CD4-positive, alpha-beta T cell (primary cell): ENCODE measurements around the gene POU3F2. TPM values are rescaled to one million over a fixed set of nuclear protein-coding genes. Genes with fewer than 3 reads are reported as not detected.

Experiments used
- ATAC-seq: fragments of 200-7000 bp; cut with Tn5 transposase; one replicate; pipeline ENCODE4 v1.10.0; 2022; ENCODE audit warnings: mild to moderate bottlenecking; ENCODE audit not compliant: poor library complexity
- CTCF ChIA-PET: fragments of 350-600 bp; sonication (Branson Sonifier 250); formaldehyde crosslinking; loops from one replicate; lab custom pipeline; 2021; ENCODE audit warnings: antibody characterized with exemption, inconsistent platforms; lab: Charles Lee
- POLR2A ChIA-PET: fragments of 350-600 bp; sonication (Branson Sonifier 250); formaldehyde crosslinking; loops from one replicate; lab custom pipeline; 2021; ENCODE audit warnings: antibody characterized with exemption, inconsistent platforms; lab: Charles Lee
- DNase-seq, 14 experiments: peaks; one replicate each; pipeline ENCODE4 v3.0.0-alpha.2; 2013 to 2020; ENCODE audit warnings: mixed read lengths in 2 of 14
- H3K27ac ChIP-seq, 2 donors: one replicate each; pipeline versions ENCODE4 v1.5.1 to v1.7.0; 2013; ENCODE audit warnings: low read length in 2 of 2, low read depth in 1 of 2, mild to moderate bottlenecking in 1 of 2
- H3K27me3 ChIP-seq, 2 experiments: 1 replicate in 1 of 2; 2 replicates in 1 of 2; pipeline versions ENCODE4 v1.6.1 to v1.7.0; 2013; ENCODE audit warnings: low read length in 2 of 2, control low read depth in 1 of 2, mild to moderate bottlenecking in 1 of 2, moderate library complexity in 1 of 2; ENCODE audit not compliant: insufficient read depth in 2 of 2, control insufficient read depth in 1 of 2
- H3K36me3 ChIP-seq: one replicate; pipeline ENCODE4 v1.6.1; 2013; ENCODE audit warnings: low read length, control low read depth; ENCODE audit not compliant: insufficient read depth
- H3K4me1 ChIP-seq: one replicate; pipeline ENCODE4 v1.6.1; 2013; ENCODE audit warnings: low read length, control low read depth; ENCODE audit not compliant: insufficient read depth
- H3K4me3 ChIP-seq: one replicate; pipeline ENCODE4 v1.5.1; 2013; ENCODE audit warnings: mild to moderate bottlenecking, low read length, moderate library complexity
- H3K9me3 ChIP-seq, 2 experiments: 1 replicate in 1 of 2; 2 replicates in 1 of 2; pipeline versions ENCODE4 v1.6.1 to v1.7.0; 2013; ENCODE audit warnings: low read length in 2 of 2, mild to moderate bottlenecking in 2 of 2, control low read depth in 1 of 2, moderate library complexity in 1 of 2; ENCODE audit not compliant: control insufficient read depth in 1 of 2, insufficient read depth in 1 of 2
- H3K27ac Mint-ChIP-seq: one replicate; pipeline ENCODE4 v1.8.0; 2020; ENCODE audit warnings: mixed read lengths
- H3K27me3 Mint-ChIP-seq: one replicate; pipeline ENCODE4 v1.8.0; 2021; ENCODE audit warnings: mixed read lengths
- H3K36me3 Mint-ChIP-seq: one replicate; pipeline ENCODE4 v1.8.0; 2021; ENCODE audit warnings: low read depth, mixed read lengths
- H3K4me1 Mint-ChIP-seq: one replicate; pipeline ENCODE4 v1.8.0; 2021; ENCODE audit warnings: low read depth, mixed read lengths
- H3K4me3 Mint-ChIP-seq: one replicate; pipeline ENCODE4 v1.8.0; 2020; ENCODE audit warnings: mild to moderate bottlenecking, mixed read lengths
- H3K9me3 Mint-ChIP-seq: one replicate; pipeline ENCODE4 v1.8.0; 2020; ENCODE audit warnings: mixed read lengths
- CTCF ChIP-seq: fragments of 200-600 bp; IDR thresholded peaks from one replicate; pipeline ENCODE4 v1.8.0; 2022; ENCODE audit warnings: antibody characterized with exemption, mild to moderate bottlenecking
- intact Hi-C, 2 experiments: fragments of 100-400 bp; cut with DNase I in 1 of 2; cut with micrococcal nuclease in 1 of 2; formaldehyde crosslinking; loops; one replicate each; pipeline versions ENCODE4 v1.15.1 to v1.9.0; 2023 to 2025; cut with DNase I, micrococcal nuclease
- total RNA-seq, 174 experiments: library from RNA in 2 of 174; stranded (reverse) in 2 of 174; gene quantifications; one replicate each; pipeline ENCODE4 v1.2.3 and lab custom pipeline; 2021 to 2026

POU3F2 gene
- total RNA-seq, 2 experiments from 2014 or later = not detected

- CTCF ChIA-PET = no interaction called here
- Mint-ChIP-seq H3K27ac (no peak overlapping the region), H3K36me3 (peaks cover 6% of the 10 kb centered on the region), H3K4me3 (peak overlapping the region; percentile 91), H3K9me3 (no peaks in the 10 kb centered on the region), H3K4me1 (peaks cover 45% of the 10 kb centered on the region), H3K27me3 (peaks cover 94% of the 10 kb centered on the region)
- no peak for ATAC-seq
- Histone ChIP-seq H3K9me3 (peaks cover 1 to 30% of the 10 kb centered on the region in 2 experiments), H3K27ac (no peak overlapping the region), H3K4me1 (peaks cover 65% of the 10 kb centered on the region), H3K36me3 (no peaks in the 10 kb centered on the region), H3K4me3 (peak overlapping the region; percentile 62), H3K27me3 (peaks cover 72 to 86% of the 10 kb centered on the region in 2 experiments)
- intact Hi-C loops = loop anchor here in 1 of 2 experiments (5.0 kb wide), 1 partner anchor 1624 kb away; no protein-coding TSS in a partner anchor
- no peak for TF ChIP-seq CTCF
- peak in 2 of 14 experiments; percentile 59 to 60 for DNase-seq
- POLR2A ChIA-PET = no interaction called here
These were observed 1.4 kb upstream of the POU3F2 start for GRCh38 chr6:98833057-98833306.

GRCh38 chr6:98833307-98834059 lies 891 bp upstream of the POU3F2 start:
- H3K27me3 Mint-ChIP-seq = peaks cover 94% of the 10 kb centered on the region

More at GRCh38 chr6:98833307-98834059, 891 bp upstream of the POU3F2 start:
- peak overlapping the region; percentile 91 for H3K4me3 Mint-ChIP-seq
- peak in 3 of 14 experiments; percentile 21 to 42 (median 39) for DNase-seq
- Histone ChIP-seq H3K4me3 (peak overlapping the region; percentile 62), H3K4me1 (peaks cover 60% of the 10 kb centered on the region), H3K36me3 (no peaks in the 10 kb centered on the region), H3K9me3 (peaks cover 4 to 29% of the 10 kb centered on the region in 2 experiments), H3K27ac (no peak overlapping the region), H3K27me3 (peaks cover 68 to 86% of the 10 kb centered on the region in 2 experiments)
- H3K36me3 Mint-ChIP-seq = peaks cover 6% of the 10 kb centered on the region
- ChIA-PET CTCF (interaction anchor here (1.2 kb wide), 1 partner anchor 12 kb away, joined by 3 read pairs; no protein-coding TSS in a partner anchor), POLR2A (interaction anchor here (0.7 kb wide), 1 partner anchor 1666 kb away, joined by 3 read pairs; no protein-coding TSS in a partner anchor)
- peak; percentile 39 for ATAC-seq
- H3K4me1 Mint-ChIP-seq = peaks cover 41% of the 10 kb centered on the region
- H3K9me3 Mint-ChIP-seq = no peaks in the 10 kb centered on the region
- H3K27ac Mint-ChIP-seq = no peak overlapping the region
- no peak for TF ChIP-seq CTCF
- intact Hi-C loops = loop anchor here in 1 of 2 experiments (5.0 kb wide), 1 partner anchor 1624 kb away; no protein-coding TSS in a partner anchor
